Calu3 (cell line): Measurements from ENCODE around the gene RAB5B. TPM values are rescaled to one million over a fixed set of nuclear protein-coding genes. Genes with fewer than 3 reads are reported as not detected.

Source experiments
- BruUV-seq: library from RNA; stranded (reverse); fragments of 400-500 nt; replicated peaks from 2 replicates; lab custom pipeline; 2021; lab: Mats Ljungman, UMichigan
- CTCF ChIA-PET: fragments of 300-600 bp; sonication (Branson Sonifier 250); formaldehyde crosslinking; loops from one replicate; lab custom pipeline; 2022; ENCODE audit warnings: antibody characterized with exemption; lab: Charles Lee
- DNase-seq: peaks from one replicate; pipeline ENCODE4 v3.0.0; 2022
- H3K27ac Mint-ChIP-seq: one replicate; pipeline ENCODE4 v1.8.0; 2022; ENCODE audit warnings: mixed read lengths; ENCODE audit not compliant: unreplicated experiment
- H3K27me3 Mint-ChIP-seq: one replicate; pipeline ENCODE4 v1.8.0; 2022; ENCODE audit warnings: mixed read lengths; ENCODE audit not compliant: unreplicated experiment
- H3K36me3 Mint-ChIP-seq: one replicate; pipeline ENCODE4 v1.8.0; 2022; ENCODE audit warnings: mild to moderate bottlenecking, moderate library complexity, mixed read lengths; ENCODE audit not compliant: insufficient read depth, unreplicated experiment
- H3K4me1 Mint-ChIP-seq: one replicate; pipeline ENCODE4 v1.8.0; 2022; ENCODE audit warnings: mild to moderate bottlenecking, low read depth, mixed read lengths; ENCODE audit not compliant: unreplicated experiment
- H3K4me3 Mint-ChIP-seq: one replicate; pipeline ENCODE4 v1.8.0; 2022; ENCODE audit warnings: mild to moderate bottlenecking, low read depth, moderate library complexity, mixed read lengths; ENCODE audit not compliant: unreplicated experiment
- H3K9me3 Mint-ChIP-seq: one replicate; pipeline ENCODE4 v1.8.0; 2022; ENCODE audit warnings: low read depth, mixed read lengths; ENCODE audit not compliant: unreplicated experiment
- CTCF ChIP-seq: fragments of 200-600 bp; IDR thresholded peaks from one replicate; pipeline ENCODE4 v1.8.0; 2022; ENCODE audit warnings: antibody characterized with exemption; ENCODE audit not compliant: unreplicated experiment
- intact Hi-C: fragments of 100-400 bp; cut with micrococcal nuclease; formaldehyde crosslinking; loops from one replicate; pipeline ENCODE4 v1.10.0; 2022; ENCODE audit not compliant: unreplicated experiment
- total RNA-seq: library from RNA; stranded (reverse); gene quantifications from 2 replicates; pipeline ENCODE4 v1.2.3, GENCODE V29; 2022

The RAB5B gene
- total RNA-seq, 1 experiment from 2014 or later, result 91.6 TPM

GRCh38 chr12:56017181-56017580, 43.3 kb downstream of the RAB5B start:
- intact Hi-C loops, result no loop called here
- H3K4me3 Mint-ChIP-seq, result no peak overlapping the region

GRCh38 chr12:56018356-56018755, 44.5 kb downstream of the RAB5B start:
- H3K27ac Mint-ChIP-seq, result no peak overlapping the region
- H3K4me1 Mint-ChIP-seq, result peaks cover 10% of the 10 kb centered on the region
- BruUV-seq, result no TSS peak
- DNase-seq, result no peak
- H3K4me3 Mint-ChIP-seq, result no peak overlapping the region
- no peaks in the 10 kb centered on the region for H3K9me3 Mint-ChIP-seq
- H3K27me3 Mint-ChIP-seq, result no peaks in the 10 kb centered on the region
- CTCF ChIA-PET, result interaction anchor here (1.7 kb wide), 1 partner anchor 11 kb away, joined by 4 read pairs; no protein-coding TSS in a partner anchor
- intact Hi-C loops, result no loop called here
- peaks cover 7% of the 10 kb centered on the region for H3K36me3 Mint-ChIP-seq
- no peak for TF ChIP-seq CTCF

More at GRCh38 chr12:56017181-56017580, 43.3 kb downstream of the RAB5B start:
- DNase-seq, result no peak
- peaks cover 10% of the 10 kb centered on the region for H3K4me1 Mint-ChIP-seq
- H3K9me3 Mint-ChIP-seq, result no peaks in the 10 kb centered on the region
- CTCF ChIA-PET, result interaction anchor here (0.5 kb wide), 1 partner anchor 56 kb away, joined by 4 read pairs; no protein-coding TSS in a partner anchor
- peaks cover 7% of the 10 kb centered on the region for H3K36me3 Mint-ChIP-seq
- H3K27me3 Mint-ChIP-seq, result no peaks in the 10 kb centered on the region
- no peak overlapping the region for H3K27ac Mint-ChIP-seq
- BruUV-seq, result no TSS peak
- TF ChIP-seq CTCF, result no peak

GRCh38 chr12:56020423-56021184, 46.7 kb downstream of the RAB5B start, which contains the start of gene IKZF4:
IKZF4 (plus strand) TSS chr12:56021043; CDS start chr12:56021494, 451 bp downstream.
- TF ChIP-seq CTCF, result no peak
- peaks cover 7% of the 10 kb centered on the region for H3K36me3 Mint-ChIP-seq
- H3K9me3 Mint-ChIP-seq, result no peaks in the 10 kb centered on the region
- no TSS peak for BruUV-seq
- CTCF ChIA-PET, result interaction anchor here (0.6 kb wide), 1 partner anchor 22 kb away, joined by 3 read pairs; no protein-coding TSS in a partner anchor
- H3K4me1 Mint-ChIP-seq, result no peaks in the 10 kb centered on the region
- no peak within 1 kb of the TSS for H3K27ac Mint-ChIP-seq
- DNase-seq, result no peak
- intact Hi-C loops, result no loop called here
- no peak within 1 kb of the TSS for H3K4me3 Mint-ChIP-seq
- no peaks in the 10 kb centered on the region for H3K27me3 Mint-ChIP-seq

- Mint-ChIP-seq H3K4me3 (no peak overlapping the region), H3K36me3 (peaks cover 7% of the 10 kb centered on the region), H3K27ac (no peak overlapping the region), H3K27me3 (no peaks in the 10 kb centered on the region), H3K9me3 (no peaks in the 10 kb centered on the region), H3K4me1 (no peaks in the 10 kb centered on the region)
- CTCF ChIA-PET, result no interaction called here
- TF ChIP-seq CTCF, result no peak
- BruUV-seq, result no TSS peak
- DNase-seq, result no peak
- intact Hi-C loops, result no loop called here
Measured at GRCh38 chr12:56021889-56022497, 48.1 kb downstream of the RAB5B start.
